Upper lobe of left lung (tissue), 4 donors: Measurements from ENCODE around the gene CLSTN2.

Experiments used
- CTCF ChIP-seq, 6 experiments: fragments of 450-650 bp in 4 of 6; fragments of 200-600 bp in 2 of 6; sonication (generic) in 2 of 6; IDR thresholded peaks; one replicate each; pipeline ENCODE4 v1.5.1; 2016 to 2019; ENCODE audit warnings: antibody characterized with exemption in 6 of 6
- POLR2AphosphoS5 ChIP-seq, 2 donors: sonication (generic); formaldehyde crosslinking; IDR thresholded peaks; one replicate each; pipeline ENCODE4 v1.5.1; 2017; ENCODE audit warnings: antibody characterized with exemption in 2 of 2

GRCh38 chr3:140153736-140154135 lies 218.8 kb downstream of the CLSTN2 start:
- TF ChIP-seq CTCF (IDR thresholded peaks at IDR 0.05) (no peak), POLR2AphosphoS5 (IDR thresholded peaks at IDR 0.05) (no peak)
